GM12801 (cell line): ENCODE data around the gene EEA1.

ENCODE experiments used
- CTCF ChIP-seq: IDR thresholded peaks from one replicate; pipeline ENCODE4 v1.5.1; 2011; ENCODE audit warnings: control low read depth; ENCODE audit not compliant: insufficient read length; ENCODE audit errors: extremely low read depth

Gene EEA1

DNA sequence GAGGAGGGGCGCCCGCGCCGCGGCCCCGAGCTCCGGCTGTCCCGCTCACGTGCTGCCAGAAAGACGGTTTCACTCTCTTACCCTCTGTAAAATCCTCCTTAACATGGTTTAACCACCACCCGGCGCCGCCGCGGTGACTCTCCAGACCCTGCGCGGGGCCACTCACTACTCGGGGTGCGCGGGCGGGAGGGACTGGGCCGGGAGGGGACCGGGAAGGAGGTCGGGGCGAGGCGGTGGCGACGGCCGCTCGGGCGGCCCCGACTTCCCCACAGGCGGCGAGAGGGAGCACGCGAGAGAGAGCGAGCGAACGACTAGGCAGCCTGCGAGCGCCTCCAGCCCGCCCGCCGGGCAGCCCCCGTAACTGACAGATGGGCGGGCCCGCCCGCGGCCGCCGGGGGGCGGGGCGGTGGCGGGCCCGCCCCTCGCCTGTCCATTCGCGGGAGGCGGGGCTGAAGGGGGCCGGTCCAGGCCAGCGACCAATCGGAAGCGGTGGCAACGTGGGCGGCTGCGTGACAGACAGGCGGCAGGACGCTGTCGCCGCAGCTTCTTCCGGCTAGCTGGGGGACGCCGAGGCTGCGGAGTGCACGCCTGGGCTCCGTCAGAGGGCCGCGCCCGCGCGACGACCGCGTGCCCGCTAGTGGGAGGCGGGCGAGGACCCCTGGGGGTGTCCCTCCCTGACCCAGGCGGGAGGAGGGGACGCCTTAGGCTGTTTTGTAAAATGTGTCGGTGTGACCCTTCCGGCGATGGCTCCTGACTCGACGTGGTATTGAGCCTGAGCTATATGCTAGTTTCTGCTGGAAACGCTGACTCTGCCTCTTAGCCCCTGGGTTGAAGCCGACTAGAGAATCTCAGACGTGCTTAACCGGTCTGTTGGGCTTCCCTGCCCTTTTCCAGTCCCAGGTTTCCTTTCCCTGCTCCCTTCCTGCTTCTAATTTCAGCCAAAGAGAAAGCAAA is at the start of gene EEA1:
Gene EEA1 (minus strand): TSS at position 334 of the 954 bp plus-strand sequence. CDS start 229 bp downstream, at position 105.
- no peak for TF ChIP-seq CTCF

- no peak for TF ChIP-seq CTCF
These were observed 49.5 kb upstream of the EEA1 start for GRCh38 chr12:92978607-92979006.

DNA sequence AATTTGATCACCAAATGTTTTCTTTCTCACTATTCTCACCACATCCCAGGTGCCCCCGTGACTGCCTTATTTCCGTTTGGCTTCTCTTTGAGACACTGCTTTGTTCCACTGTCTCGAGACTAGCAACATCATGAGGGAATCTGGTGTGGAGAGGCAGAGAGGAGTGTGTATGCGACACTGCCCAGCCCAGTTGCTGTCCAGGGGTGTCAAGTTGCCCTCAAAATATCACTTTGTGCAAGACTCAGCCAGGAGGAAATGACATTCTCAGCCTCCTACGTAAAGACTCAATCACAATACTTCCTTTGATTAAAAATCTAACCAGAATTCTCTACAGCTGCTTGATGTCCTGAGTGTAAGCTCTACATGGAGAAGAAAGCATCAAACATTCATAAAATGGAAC is 48.2 kb upstream of the EEA1 start:
- no peak for TF ChIP-seq CTCF

DNA sequence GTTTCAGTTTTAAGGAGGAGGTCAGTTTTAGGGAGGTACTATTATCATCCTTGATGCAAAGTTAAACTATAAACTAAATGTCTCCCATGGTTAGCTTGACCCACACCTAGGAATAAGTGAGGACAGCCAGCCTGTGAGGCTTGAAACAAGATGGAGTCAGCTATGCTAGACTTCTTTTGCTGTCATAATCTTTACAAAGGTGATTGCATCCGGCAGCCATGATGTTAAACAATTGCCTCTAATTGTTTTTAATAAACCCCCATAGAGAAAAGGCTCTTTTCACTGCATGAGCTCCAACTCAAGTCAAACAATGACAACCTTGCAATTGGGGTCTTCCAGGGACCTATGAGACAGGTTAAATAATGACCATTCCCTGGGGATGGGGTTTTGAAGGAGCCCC is 45.7 kb upstream of the EEA1 start:
- TF ChIP-seq CTCF = no peak

GRCh38 chr12:92973614-92974013 is 44.5 kb upstream of the EEA1 start:
- no peak for TF ChIP-seq CTCF

- TF ChIP-seq CTCF = no peak
These were observed 42.9 kb upstream of the EEA1 start for GRCh38 chr12:92971859-92972524.

GRCh38 chr12:92968176-92968813 is 39.2 kb upstream of the EEA1 start:
- TF ChIP-seq CTCF = no peak
